CD1c-positive myeloid dendritic cell (primary cell): ENCODE results near the gene VEZT.
"Not testable (repeated sequence)": the region's sequence is repeated elsewhere in the genome, so short reads cannot be mapped to it uniquely, and the experiment has no call there.

Experiments
- DNase-seq: peaks from one replicate; pipeline ENCODE4 v3.0.0-alpha.2; 2016; ENCODE audit errors: extremely low spot score

Gene VEZT

DNA sequence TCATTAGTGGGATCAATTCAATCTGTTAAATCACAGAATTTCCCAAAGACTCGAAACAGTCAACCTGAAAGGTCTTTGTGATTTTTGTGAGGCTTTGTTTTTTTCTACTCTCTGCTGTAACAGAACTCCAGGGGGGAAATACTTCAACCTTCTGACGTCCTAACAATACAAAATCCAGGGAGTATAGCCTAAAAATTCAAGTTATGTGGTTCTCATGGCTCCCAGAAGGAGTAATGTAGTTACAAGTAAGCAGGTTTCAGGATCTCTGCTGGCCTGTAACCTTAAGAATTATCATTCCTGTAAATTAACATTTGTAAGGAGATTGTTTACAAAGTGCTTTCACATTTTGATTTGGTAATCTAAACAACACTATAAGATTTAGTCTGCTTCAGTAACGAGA is 39.9 kb downstream of the VEZT start:
- DNase-seq, result no peak

DNA sequence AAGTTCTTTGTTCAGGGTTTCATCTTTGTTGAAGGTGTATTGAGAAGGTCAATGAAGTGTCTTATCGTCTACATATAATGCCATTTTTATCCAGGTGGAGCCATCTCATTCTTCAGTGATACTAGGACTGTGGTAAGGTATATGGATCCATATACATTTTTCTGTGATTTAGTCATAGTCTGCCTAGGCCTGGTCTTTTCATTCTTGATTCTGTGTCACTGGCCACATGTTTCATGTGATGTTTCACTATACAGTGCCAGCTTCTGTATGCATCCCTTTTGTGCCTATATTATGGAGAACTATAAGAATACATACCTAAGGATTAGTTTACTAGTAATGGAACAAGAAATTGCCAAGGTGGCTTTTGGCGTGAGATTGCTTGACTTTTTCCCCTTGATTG is 40.5 kb downstream of the VEZT start:
- no peak for DNase-seq

DNA sequence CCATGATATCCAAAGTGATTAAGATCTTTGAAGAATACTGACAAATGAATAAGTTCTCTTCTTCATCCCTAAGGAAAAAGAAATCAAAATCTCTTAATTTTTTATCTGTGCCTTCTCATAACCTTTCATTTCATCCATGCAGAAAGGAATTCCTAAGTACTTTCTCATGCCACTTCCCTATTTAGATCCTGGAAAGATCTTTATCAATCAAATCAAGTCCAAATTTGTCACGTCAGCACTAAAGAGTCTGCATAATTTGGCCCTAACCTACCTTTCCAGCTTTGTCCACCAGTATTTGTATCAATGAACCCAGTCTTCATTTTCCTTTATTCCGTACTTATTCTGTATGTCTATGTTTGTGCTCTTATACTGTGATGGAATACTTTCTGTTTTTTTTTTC is 41.2 kb downstream of the VEZT start:
- no peak for DNase-seq

DNA sequence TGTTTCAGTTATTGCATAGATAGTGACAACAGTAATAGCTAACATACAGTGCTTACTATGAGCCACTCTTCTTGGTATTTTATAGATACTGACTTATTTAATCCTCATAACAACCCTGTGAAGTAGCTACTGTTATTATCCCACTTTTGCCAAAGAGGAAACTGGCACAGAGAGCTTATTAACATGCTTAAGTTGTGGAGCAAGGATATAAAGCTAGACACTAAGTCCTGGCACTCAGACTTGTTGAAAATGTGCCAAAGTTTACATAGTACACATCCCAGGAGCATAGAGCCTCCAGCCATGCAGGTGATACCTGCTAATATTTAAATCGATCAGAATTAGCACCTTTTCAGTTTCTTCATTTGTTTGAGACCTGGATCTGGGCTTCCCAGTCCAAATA is 41.8 kb downstream of the VEZT start:
- no peak for DNase-seq

DNA sequence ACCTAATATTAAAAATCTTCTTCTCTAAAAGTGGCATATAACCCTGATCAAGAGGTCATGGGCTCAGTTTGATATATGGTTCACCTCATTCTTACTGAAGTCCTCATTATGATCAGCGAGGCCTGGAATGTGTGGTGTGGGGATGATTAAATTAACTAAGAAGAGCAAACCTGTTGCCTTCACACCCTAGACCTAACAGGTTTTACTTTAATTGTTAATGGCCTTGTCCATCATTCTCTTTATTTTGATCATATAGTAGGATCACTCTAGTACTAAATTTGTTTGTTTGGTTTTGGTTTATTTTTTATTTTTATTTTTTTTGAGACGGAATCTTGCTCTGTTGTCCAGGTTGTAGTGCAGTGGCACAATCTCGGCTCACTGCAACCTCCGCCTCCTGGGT is 43.5 kb downstream of the VEZT start:
- no peak for DNase-seq

DNA sequence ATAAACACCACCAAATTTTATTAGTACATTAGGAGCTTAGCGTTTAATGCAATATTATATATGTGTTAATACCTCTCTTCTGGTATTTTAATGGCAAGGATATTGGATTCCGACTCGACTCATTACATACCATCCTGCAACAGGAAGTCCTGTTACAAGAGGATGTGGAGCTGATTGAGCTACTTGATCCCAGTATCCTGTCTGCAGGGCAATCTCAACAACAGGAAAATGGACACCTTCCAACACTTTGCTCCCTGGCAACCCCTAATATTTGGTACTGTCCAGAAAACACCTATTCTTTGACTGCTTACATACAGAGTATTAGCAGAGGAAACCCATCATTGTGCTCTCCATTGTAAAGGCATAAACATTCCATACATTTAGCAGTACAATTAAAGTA is 45.2 kb downstream of the VEZT start:
- no peak for DNase-seq

DNA sequence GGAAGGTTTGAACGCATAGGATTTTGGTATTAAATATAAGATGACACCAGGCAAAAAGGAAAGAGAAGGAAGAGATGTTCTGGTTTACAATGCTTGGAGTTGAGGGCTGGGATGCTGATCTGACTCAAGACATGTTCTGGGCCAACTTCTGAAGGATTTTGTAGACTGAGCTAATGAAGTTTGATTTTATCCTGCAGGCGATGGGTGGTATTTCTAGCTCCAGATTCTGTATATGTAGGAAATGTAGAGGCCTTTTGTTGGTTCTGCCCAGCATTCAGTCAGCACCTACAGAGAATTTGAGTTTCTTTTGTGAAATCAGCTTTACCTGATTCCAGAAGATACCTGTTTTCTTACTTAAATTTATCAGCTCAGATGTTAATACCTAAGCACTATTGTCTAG is 48.2 kb downstream of the VEZT start:
- DNase-seq, result no peak

DNA sequence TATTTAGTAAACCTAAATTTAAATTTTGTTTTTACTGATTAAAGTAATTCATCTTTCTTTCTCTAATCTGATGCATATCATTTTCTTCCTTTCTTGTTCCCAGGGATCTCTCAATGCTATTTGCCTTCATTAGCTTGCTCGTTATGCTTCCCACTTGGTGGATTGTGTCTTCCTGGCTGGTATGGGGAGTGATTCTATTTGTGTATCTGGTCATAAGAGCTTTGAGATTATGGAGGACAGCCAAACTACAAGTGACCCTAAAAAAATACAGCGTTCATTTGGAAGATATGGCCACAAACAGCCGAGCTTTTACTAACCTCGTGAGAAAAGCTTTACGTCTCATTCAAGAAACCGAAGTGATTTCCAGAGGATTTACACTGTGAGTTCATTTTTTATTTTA is 48.6 kb downstream of the VEZT start:
- no peak for DNase-seq

DNA sequence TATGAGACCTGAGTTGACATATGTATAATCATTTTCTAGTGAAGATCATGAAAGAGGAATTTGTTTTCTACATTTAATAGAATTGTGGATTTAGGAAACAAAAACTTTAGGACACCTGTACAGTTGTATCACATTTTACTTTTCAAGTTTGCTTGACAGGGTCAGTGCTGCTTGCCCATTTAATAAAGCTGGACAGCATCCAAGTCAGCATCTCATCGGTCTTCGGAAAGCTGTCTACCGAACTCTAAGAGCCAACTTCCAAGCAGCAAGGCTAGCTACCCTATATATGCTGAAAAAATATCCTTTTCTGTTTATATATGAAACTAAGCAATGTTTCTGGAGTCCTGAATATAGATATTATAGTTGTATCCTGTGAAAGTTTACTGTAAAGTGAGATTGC is 52.3 kb downstream of the VEZT start:
- no peak for DNase-seq

DNA sequence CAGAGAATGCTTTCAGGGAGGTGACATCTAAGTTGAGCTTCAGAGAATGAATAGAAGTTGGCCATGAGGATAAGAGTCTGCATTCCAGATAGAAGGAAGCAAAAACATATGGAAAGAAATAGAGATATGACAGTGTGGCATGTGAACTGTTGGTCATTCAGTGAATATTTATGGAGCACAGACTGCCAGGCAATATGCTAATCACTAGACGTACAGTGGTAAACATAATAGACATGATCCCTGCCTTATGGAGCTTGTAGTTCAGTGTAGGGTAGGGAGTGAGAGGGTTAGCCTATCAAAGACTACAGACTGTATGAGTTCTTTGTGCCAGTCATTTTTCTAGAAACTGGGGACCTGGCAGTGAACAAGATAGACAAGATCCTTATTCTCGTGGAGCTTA is 53.9 kb downstream of the VEZT start:
- no peak for DNase-seq

DNA sequence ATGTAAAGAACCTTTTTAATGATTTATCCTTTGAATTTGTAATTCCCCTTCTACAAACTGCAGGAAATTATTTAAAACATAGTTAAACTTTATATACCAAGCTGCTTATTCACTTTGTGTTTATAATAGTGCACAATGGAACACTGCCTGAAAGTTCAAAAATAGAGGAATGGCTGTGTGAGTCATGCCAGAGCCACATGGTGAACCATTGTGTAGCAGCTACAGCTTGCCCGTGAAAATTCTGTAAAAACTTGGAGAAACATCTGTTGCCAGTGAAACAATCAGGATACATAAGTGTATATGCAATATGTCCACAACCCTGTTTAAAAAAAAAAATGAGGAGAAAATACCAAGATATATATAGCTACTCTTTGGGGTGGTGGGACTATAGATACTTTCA is 59.5 kb downstream of the VEZT start:
- no peak for DNase-seq

DNA sequence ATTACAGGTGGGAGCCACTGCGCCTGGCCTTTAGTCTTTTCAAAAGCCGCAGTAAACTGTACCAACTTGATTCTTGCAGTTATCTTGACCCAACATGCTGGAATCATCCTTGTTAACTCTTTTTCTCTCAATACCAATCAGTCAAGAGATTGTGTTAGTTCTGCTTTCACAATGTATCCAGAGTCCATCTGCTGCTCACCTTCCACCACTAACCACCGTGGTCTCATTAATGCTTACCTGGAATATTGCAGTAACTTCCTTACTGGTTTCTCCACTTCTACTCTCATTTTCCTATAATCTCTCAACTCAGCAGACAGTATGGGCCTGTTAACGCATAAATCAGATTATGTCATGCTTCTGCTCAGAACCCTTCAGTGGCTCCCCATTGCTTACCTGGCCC is 62.2 kb downstream of the VEZT start:
- DNase-seq, result no peak

DNA sequence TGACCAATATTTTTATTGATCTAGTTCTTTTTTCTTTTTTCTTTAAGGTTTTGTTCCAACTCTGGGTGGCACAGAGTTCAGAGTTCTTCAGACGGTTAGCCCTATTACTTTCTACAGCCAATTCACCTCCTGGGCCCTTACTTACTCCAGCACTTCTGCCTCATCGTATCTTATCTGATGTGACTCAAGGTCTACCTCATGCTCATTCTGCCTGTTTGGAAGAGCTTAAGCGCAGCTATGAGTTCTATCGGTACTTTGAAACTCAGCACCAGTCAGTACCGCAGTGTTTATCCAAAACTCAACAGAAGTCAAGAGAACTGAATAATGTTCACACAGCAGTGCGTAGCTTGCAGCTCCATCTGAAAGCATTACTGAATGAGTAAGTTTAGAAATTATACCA is 64.7 kb downstream of the VEZT start:
- no peak for DNase-seq

DNA sequence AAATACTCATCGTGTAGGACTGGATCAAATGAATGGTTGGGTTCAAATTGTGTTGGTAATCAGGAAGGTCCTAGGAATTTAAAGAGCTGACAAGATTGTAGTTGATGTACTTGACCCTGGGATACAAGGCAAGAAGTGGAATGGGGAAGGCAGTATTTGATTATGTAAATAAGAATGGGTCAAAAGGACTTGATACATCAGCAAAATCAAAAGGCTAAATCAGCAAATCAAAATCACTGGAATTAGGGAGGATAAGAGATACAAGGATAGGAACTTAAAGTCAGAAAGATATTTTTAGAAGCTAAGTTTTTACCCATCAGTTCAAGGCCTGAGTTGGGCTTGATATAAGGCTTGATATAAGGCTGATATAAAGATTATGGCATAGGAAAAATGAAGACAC is 65.8 kb downstream of the VEZT start:
- DNase-seq, result no peak

DNA sequence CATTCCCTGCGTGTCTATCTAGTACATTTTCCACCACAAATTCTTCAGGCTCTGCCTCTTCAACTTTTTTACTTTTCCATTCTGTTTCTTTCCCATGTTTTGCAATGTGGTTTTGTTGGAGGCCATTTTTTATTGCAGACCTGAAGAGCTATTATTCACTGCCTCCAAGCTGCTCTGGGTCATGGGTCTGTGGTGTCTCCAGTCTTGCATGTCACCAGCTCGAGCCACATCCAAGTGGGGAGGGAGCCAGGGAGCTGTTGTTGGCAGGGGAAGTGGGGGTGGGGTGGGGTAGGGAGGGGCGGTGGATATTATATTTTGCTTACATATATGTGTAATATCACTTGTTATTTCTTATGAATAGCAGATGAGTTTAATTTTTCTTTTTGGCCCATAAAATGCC is 69.1 kb downstream of the VEZT start:
- no peak for DNase-seq

DNA sequence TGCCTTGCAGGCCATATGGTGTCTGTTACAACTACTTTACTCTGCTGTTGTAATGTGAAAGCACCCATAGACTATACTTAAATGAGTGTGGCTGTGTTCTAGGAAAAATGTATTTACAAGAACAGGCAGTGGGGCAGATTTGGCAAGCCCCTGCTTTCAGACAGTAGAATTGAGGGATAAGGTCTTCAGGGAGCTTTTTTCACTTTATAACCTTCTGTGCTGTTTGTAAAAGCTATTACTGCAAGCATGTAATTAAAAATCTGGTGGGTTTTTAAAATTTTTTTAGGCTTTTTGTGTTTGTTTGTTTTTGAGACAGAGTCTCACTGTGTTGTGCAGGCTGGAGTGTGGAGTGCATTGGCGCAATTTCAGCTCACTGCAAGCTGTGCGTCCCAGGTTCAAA is 73.9 kb downstream of the VEZT start:
- DNase-seq, result no peak

DNA sequence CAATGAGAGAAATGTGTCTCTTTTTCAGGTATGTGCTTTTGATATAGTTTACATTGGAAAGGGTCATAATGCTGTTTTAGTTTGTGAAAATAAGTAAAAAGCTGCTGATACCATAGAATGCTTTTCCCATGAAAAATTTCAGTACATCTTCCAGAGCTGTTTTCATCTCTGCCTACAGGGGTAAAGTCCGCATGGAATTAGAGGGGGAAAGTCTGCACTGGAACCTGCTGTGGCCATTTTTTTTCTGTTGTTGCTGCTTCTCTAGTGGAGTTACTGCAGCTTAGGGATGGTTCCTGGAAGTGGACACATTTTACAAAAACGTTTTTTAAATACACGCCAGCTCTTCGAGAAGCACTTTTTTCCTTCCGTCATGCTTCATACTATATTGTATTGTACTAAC is 81.3 kb downstream of the VEZT start:
- no peak for DNase-seq

DNA sequence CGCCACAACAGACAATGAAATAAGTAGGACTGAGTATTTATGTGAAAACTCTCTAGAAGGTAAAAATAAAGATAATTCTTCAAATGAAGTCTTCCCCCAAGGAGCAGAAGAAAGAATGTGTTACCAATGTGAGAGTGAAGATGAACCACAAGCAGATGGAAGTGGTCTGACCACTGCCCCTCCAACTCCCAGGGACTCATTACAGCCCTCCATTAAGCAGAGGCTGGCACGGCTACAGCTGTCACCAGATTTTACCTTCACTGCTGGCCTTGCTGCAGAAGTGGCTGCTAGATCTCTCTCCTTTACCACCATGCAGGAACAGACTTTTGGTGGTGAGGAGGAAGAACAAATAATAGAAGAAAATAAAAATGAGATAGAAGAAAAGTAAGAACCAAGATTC is 82.7 kb downstream of the VEZT start:
- DNase-seq, result no peak

DNA sequence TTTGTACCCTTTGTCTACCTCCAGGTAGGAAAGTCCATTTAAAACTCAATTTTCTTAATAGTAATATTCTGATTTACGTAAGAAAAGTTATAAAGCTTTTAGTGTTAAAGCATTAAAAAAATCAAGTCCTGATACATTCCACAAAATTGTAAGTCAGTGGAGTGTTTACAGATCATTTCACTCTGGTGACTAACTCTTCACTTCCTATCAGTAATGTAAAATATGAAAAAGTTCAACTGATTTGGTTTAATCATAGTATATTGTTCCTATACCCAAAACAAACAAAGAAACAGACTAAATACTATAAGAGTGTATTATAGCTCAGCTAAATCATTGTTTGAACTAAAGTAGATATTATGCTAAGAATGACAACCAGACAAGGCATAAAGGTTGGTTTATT is 85.9 kb downstream of the VEZT start:
- no peak for DNase-seq

DNA sequence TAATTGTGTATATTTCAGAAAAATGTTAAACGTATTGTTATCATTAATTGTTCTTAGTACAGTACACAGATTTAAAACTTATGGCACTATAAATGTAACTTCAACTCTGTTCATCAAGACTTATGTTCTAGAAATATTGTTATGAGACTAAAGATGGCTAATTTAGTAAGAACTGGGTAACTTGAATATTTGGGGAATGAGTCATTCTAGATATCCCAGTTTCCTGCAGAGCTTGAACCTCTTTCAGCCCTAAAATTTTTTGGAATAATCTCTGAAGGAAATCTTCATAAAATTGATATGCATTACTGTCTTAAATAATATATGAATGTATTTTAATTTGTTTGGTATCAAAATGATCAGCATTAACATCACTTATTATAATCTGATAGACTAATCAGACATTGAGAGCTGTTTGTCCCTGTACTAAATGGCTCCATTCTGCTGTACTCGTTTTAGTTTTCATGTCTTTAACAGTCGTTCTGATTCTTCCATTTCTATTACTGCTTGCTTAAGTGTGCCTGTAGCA is 87.1 kb downstream of the VEZT start:
- DNase-seq, result no peak

DNA sequence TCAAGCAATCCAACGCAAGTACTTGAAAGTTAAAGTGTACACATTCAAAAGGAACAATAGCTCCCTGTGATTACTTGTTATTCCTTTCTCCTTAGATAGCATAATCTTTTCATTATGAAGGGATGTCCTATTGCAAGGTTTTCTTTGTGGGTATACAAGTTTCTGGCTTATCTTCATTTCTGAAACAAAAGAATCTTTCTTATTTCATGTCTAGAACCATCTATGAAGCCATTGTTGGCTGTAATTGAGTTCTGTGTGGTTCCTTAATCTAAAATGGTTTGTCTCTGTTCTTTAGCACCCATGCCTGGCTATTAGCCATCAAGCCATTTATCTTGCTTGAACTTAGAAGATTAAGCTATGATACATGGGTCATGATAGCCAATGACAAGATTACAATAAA is 95.0 kb downstream of the VEZT start:
- DNase-seq, result no peak

DNA sequence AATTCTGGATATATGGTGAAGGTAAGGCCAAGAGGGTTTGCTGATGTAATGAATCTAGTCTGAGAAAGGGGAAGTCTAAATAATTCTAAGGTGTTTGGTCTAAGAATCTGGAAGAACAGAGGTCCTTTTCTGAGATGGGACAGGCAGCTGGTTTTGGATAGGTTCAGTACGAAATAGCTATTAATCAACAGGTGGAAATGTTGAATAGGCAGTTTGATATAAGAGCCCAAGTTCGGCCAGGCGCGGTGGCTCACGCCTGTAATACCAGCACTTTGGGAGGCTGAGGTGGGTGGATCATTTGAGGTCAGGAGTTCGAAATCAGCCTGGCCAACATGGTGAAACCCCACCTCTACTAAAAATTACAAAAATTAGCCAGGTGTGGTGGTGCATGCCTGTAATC is 97.1 kb downstream of the VEZT start:
- not testable (repeated sequence) for DNase-seq

DNA sequence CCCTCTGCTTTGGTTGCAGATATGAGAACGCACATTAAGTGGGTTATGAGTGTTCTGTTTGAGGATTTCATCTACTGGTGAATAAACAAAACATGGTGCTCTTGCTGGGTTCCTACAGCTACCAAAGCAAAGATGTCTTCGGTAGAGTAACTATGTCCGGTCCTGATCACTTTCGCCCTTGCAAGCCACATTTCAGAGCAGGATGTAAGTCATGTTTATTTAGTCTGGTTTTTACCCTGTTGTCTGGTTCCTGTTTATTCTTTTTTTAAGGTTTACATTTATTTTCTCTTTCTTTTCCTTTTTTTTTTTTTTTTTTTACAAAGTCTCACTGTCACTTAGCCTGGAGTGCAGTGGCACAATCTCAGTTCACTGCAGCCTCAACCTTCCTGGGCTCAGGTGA is 99.2 kb downstream of the VEZT start:
- no peak for DNase-seq

DNA sequence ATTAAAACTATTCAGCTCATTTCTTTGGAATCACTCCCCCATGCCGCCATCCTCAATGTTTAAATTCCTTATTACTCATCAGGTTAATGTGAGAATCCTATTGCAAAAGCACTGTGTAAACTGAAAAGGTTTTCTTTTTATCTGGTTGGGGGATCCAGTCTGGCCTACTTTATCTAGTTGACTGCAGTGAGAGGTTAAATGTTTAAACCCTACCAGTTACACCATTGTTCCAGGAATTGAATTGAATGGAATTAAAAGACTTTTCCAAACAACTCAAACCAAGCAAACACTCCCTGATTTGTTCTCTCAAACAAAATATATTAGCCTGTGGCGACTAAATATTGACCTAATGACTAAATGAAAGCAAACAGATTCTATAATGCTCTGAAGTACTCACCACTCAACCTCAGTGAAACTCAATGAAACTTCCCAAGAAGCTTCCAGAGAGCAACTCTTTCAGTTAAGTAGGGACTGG is 100.5 kb downstream of the VEZT start:
- DNase-seq, result no peak
